Heart right ventricle (tissue), 16 donors: ENCODE data around the gene PIP5K1B. TPM values are rescaled to one million over a fixed set of nuclear protein-coding genes. Genes with fewer than 3 reads are reported as not detected.

Experiments
- ATAC-seq, 8 donors: fragments of 200-7000 bp; cut with Tn5 transposase; one replicate each; pipeline ENCODE4 v1.9.1; 2020; ENCODE audit warnings: mild to moderate bottlenecking in 8 of 8, moderate library complexity in 8 of 8, moderate number of reproducible peaks in 1 of 8
- DNase-seq, 2 donors: peaks; one replicate each; pipeline ENCODE4 v3.0.0-alpha.2; 2020
- H3K27ac ChIP-seq, 10 donors: fragments of 200-600 bp; sonication (generic) in 2 of 10; one replicate each; pipeline versions ENCODE4 v1.5.0 to v1.8.0; 2020 to 2022; ENCODE audit warnings: mild to moderate bottlenecking in 3 of 10
- H3K27me3 ChIP-seq, 7 donors: fragments of 200-600 bp; one replicate each; pipeline ENCODE4 v1.8.0; 2021 to 2022; ENCODE audit warnings: mild to moderate bottlenecking in 2 of 7
- H3K36me3 ChIP-seq, 9 donors: fragments of 200-600 bp; sonication (generic) in 1 of 9; one replicate each; pipeline versions ENCODE4 v1.5.0 to v1.8.0; 2020 to 2022; ENCODE audit warnings: mild to moderate bottlenecking in 2 of 9
- H3K4me1 ChIP-seq, 9 donors: fragments of 200-600 bp; sonication (generic) in 1 of 9; one replicate each; pipeline versions ENCODE4 v1.5.0 to v1.8.0; 2020 to 2022; ENCODE audit warnings: mild to moderate bottlenecking in 4 of 9
- H3K4me3 ChIP-seq, 10 donors: fragments of 200-600 bp; sonication (generic) in 2 of 10; one replicate each; pipeline versions ENCODE4 v1.5.0 to v1.8.0; 2020 to 2022; ENCODE audit warnings: mild to moderate bottlenecking in 7 of 10, moderate library complexity in 2 of 10
- H3K9me3 ChIP-seq, 11 donors: fragments of 200-600 bp in 10 of 11; sonication (generic) in 2 of 11; one replicate each; pipeline versions ENCODE4 v1.5.0 to v1.8.0; 2013 to 2022; ENCODE audit warnings: mild to moderate bottlenecking in 2 of 11, control low read depth in 1 of 11, moderate library complexity in 1 of 11
- CTCF ChIP-seq, 9 donors: fragments of 200-600 bp; sonication (generic) in 2 of 9; IDR thresholded peaks; one replicate each; pipeline versions ENCODE4 v1.5.0 to v1.8.0; 2021 to 2022; ENCODE audit warnings: antibody characterized with exemption in 9 of 9, mild to moderate bottlenecking in 5 of 9, moderate library complexity in 1 of 9
- WGBS, 2 donors: extraction: QIAGEN DNeasy Blood & Tissue Kit; methylation state at CpG; one replicate each; pipeline ENCODE4 v1.1.7; 2013; ENCODE audit warnings: inconsistent platforms in 1 of 2; 5-methylcytosine and 5-hydroxymethylcytosine counted together
- intact Hi-C, 10 donors: fragments of 100-400 bp; cut with DNase I; formaldehyde crosslinking; loops; one replicate each; pipeline versions ENCODE4 v1.11.1 to v1.14.2; 2022
- polyA plus RNA-seq, 2 donors: library from polyadenylated mRNA; stranded (reverse); fragments of 200-250 nt; gene quantifications; one replicate each; pipeline ENCODE4 v1.2.3, GENCODE V29; 2013
- total RNA-seq, 10 donors: library from RNA; stranded (reverse); fragmentation: NEBNext Ultra II Directional in 3 of 10; extraction: Animal tissue kit (Norgen Biotek cat#: 25700) in 3 of 10; gene quantifications; one replicate each; pipeline versions ENCODE4 v1.2.1 to v1.2.4, GENCODE V29; 2021 to 2023
- donor health status: Arrhythmogenic right ventricular cardiomyopathy.
- donor health status: ischemic (EF 13 %, LVEDD 7.1; RV severe dilation, severe dysfunction).
- donor health status: healthy with polysubstance abuse.
- donor health status: DM: no; HTN: yes; CAD: no.
- donor health status: DM: no; HTN: no; CAD: no.
- donor health status: ischemic (EF 25% LVEDD 6.9; RV normal size, moderate dysfunction).
- donor health status: ischemic (EF 25% LVEDD 5.7; RV mildly dilated, moderate dysfunction).
- donor health status: healthy.
- donor health status: DM: yes; HTN: yes; CAD: no.
- donor health status: Ischemic cardiomyopathy.
- donor health status: ischemic (EF 35%, LVEDD 5.7; RV mildly dilated, moderate dysfunction).
- donor health status: nonischemic (EF 11% LVEDD 7.7; RV severe dilation, severe dysfunction).
- donor health status: DM: yes; HTN: yes; CAD: no.
- donor health status: PGD.
- donor health status: ischemic (EF 29% LVEDD 5.4; RV normal size, mild dysfunction).
- donor health status: nonischemic (EF 23%, LVEDD 6.1; RV moderate dilation, normal function).

The PIP5K1B gene
- total and polyA plus RNA-seq, 12 donors = 5.6 to 90.8 (median 48.1) TPM

GRCh38 chr9:68913054-68913453 lies 208.0 kb downstream of the PIP5K1B start:
- TF ChIP-seq CTCF (IDR thresholded peaks at IDR 0.05) = no peak
- H3K27ac ChIP-seq = peak overlapping the region in 2 of 10 donors; percentile 29 to 31
- intact Hi-C loops = no loop called here

DNA sequence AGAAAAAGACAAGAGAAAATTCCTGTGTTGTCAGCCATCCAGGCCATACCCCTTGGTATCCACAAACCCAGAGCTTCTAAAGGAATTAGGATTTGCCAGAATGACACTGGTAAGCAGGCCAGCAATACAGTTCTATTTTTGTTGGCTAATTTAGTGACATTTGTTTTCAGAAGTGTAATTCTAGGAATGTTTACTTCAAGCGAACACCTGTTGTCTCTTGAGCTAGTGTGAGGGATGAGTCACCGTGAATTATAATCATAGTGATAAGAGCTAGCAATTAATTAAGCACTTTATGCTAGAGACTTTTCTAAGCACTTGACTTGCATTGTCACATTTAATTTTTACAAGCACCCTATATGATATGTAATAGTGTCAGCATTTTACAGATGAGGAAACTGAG lies 209.7 kb downstream of the PIP5K1B start:
- H3K4me3 ChIP-seq = no peak overlapping the region
- no peak for ATAC-seq
- WGBS, 2 donors = 55 to 61% methylated on average over 2 of the region's 2 CpGs
- no peak overlapping the region for H3K27ac ChIP-seq
- H3K36me3 ChIP-seq = peaks cover 0 to 5% (median 0%) of the 10 kb centered on the region in 9 donors
- DNase-seq = no peak
- intact Hi-C loops = no loop called here
- no peaks in the 10 kb centered on the region for H3K27me3 ChIP-seq
- TF ChIP-seq CTCF (IDR thresholded peaks at IDR 0.05) = no peak
- H3K4me1 ChIP-seq = peaks cover 0 to 39% (median 12%) of the 10 kb centered on the region in 9 donors
- no peaks in the 10 kb centered on the region for H3K9me3 ChIP-seq

More at GRCh38 chr9:68913054-68913453, 208.0 kb downstream of the PIP5K1B start:
- 2 to 8% methylated on average over 1 of the region's 1 CpG for WGBS, 2 donors
- ATAC-seq (peak in 1 of 8 donors; percentile 11), DNase-seq (no peak)
- Histone ChIP-seq H3K9me3 (no peaks in the 10 kb centered on the region), H3K4me1 (peaks cover 0 to 39% (median 12%) of the 10 kb centered on the region in 9 donors), H3K27me3 (no peaks in the 10 kb centered on the region), H3K36me3 (peaks cover 0 to under 1% (median 0%) of the 10 kb centered on the region in 9 donors), H3K4me3 (no peak overlapping the region)

DNA sequence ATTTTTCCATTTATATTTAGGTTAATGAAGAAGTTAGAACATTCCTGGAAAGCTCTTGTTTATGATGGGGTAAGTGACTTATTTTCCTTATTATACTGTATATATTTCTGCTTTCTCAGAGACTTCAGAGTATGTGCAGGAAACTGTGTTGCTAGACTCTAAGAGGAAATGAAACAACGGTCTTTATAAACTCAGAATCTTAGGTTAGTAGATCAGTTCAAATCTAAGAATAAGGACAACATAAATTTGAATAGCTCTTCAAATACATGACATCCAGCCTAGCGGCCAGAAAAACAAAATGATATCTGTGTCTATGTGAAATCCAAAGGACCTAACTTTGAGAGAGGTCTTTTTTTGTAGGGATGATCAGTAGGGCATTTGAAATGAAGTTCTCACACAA lies 214.6 kb downstream of the PIP5K1B start:
- WGBS, 2 donors = 58 to 73% methylated on average over 2 of the region's 2 CpGs
- Histone ChIP-seq H3K9me3 (no peaks in the 10 kb centered on the region), H3K36me3 (peaks cover 0 to 15% (median 0%) of the 10 kb centered on the region in 9 donors), H3K4me3 (no peak overlapping the region), H3K4me1 (peaks cover 0 to 23% (median 0%) of the 10 kb centered on the region in 9 donors), H3K27me3 (no peaks in the 10 kb centered on the region), H3K27ac (no peak overlapping the region)
- intact Hi-C loops = no loop called here
- ATAC-seq = no peak
- no peak for TF ChIP-seq CTCF (IDR thresholded peaks at IDR 0.05)
- no peak for DNase-seq

DNA sequence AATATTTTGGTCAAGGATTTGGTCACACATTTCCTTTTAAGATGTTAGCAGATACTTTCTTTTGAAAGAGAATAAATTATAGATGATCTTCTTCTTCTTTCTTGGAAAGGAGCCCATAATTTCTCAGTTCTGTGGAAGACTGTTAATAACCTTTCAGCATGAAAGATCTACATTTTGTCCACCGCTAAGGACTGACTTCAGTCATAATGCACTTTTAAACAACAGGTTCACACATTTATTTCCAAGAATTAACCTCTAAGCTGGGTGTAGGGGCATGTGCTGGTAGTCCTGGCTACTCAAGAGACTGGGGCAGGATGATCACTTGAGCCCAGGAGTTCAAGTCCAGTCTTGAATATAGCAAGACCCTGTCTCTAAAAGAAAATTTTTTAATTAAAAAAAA lies 215.9 kb downstream of the PIP5K1B start:
- Histone ChIP-seq H3K36me3 (peaks cover 0 to 15% (median 0%) of the 10 kb centered on the region in 9 donors), H3K4me1 (peaks cover 0 to 14% (median 0%) of the 10 kb centered on the region in 9 donors), H3K9me3 (no peaks in the 10 kb centered on the region), H3K27ac (no peak overlapping the region), H3K27me3 (no peaks in the 10 kb centered on the region), H3K4me3 (no peak overlapping the region)
- 95 to 99% methylated on average over 1 of the region's 1 CpG for WGBS, 2 donors
- ATAC-seq (no peak), DNase-seq (no peak)
- intact Hi-C loops = no loop called here
- TF ChIP-seq CTCF (IDR thresholded peaks at IDR 0.05) = no peak
